ENCODE data around the gene NR4A1. TPM values are rescaled to one million over a fixed set of nuclear protein-coding genes. Genes with fewer than 3 reads are reported as not detected.

Gene NR4A1
- total and polyA plus RNA-seq, 5 donors from 2014 or later, result 0.22 to 143 (median 0.53) TPM

GRCh38 chr12:52032446-52032803 is 18.8 kb upstream of the NR4A1 start:
- Histone ChIP-seq H3K9me3 (ENCODE audit: control insufficient read depth in 2 of 2, low read length in 2 of 2) (no peaks in the 10 kb centered on the region), H3K27ac (ENCODE audit: insufficient read depth, low read length, poor library complexity, severe bottlenecking) (peak overlapping the region; percentile 86), H3K27me3 (ENCODE audit: control insufficient read depth, insufficient read depth, low read length) (no peaks in the 10 kb centered on the region), H3K36me3 (ENCODE audit: control insufficient read depth, insufficient read depth, low read length) (no peaks in the 10 kb centered on the region), H3K4me1 (ENCODE audit: control insufficient read depth, insufficient read depth, low read length, poor library complexity, severe bottlenecking) (peaks cover 30% of the 10 kb centered on the region), H3K4me3 (ENCODE audit: low read depth, low read length) (peak overlapping the region; percentile 63)
- no peak for ATAC-seq (ENCODE audit: low read depth in 2 of 2)
- no peaks in the 10 kb centered on the region for H3K36me3 Mint-ChIP-seq
- no peaks in the 10 kb centered on the region for H3K9me3 Mint-ChIP-seq
- peak overlapping the region; percentile 70 to 95 (median 87) for H3K4me3 Mint-ChIP-seq
- H3K4me1 Mint-ChIP-seq, result peaks cover 6 to 30% (median 19%) of the 10 kb centered on the region in 4 donors
- peaks cover 8% of the 10 kb centered on the region for H3K27me3 Mint-ChIP-seq
- peak overlapping the region; percentile 82 to 96 (median 90) for H3K27ac Mint-ChIP-seq
- no peak for DNase-seq

GRCh38 chr12:52032804-52033445 is 18.3 kb upstream of the NR4A1 start:
- H3K27me3 Mint-ChIP-seq, result peaks cover 8% of the 10 kb centered on the region
- peaks cover 35% of the 10 kb centered on the region for H3K4me1 ChIP-seq (ENCODE audit: control insufficient read depth, insufficient read depth, low read length, poor library complexity, severe bottlenecking)
- peak overlapping the region; percentile 63 for H3K4me3 ChIP-seq (ENCODE audit: low read depth, low read length)
- H3K36me3 ChIP-seq (ENCODE audit: control insufficient read depth, insufficient read depth, low read length), result no peaks in the 10 kb centered on the region
- peak overlapping the region; percentile 70 to 95 (median 87) for H3K4me3 Mint-ChIP-seq
- peak overlapping the region; percentile 82 to 96 (median 90) for H3K27ac Mint-ChIP-seq
- no peaks in the 10 kb centered on the region for H3K9me3 Mint-ChIP-seq
- no peaks in the 10 kb centered on the region for H3K9me3 ChIP-seq (ENCODE audit: control insufficient read depth in 2 of 2, low read length in 2 of 2)
- H3K27me3 ChIP-seq (ENCODE audit: control insufficient read depth, insufficient read depth, low read length), result no peaks in the 10 kb centered on the region
- ATAC-seq (ENCODE audit: low read depth in 2 of 2) (peak; percentile 85 to 90), DNase-seq (peak; percentile 83 to 90 (median 90))
- H3K4me1 Mint-ChIP-seq, result peaks cover 6 to 31% (median 19%) of the 10 kb centered on the region in 4 donors
- peak overlapping the region; percentile 86 for H3K27ac ChIP-seq (ENCODE audit: insufficient read depth, low read length, poor library complexity, severe bottlenecking)
- no peaks in the 10 kb centered on the region for H3K36me3 Mint-ChIP-seq

- peak overlapping the region; percentile 70 to 86 (median 82) for H3K4me3 Mint-ChIP-seq
Observed at GRCh38 chr12:52033446-52034140, 17.6 kb upstream of the NR4A1 start.

GRCh38 chr12:52035190-52035589 is 16.1 kb upstream of the NR4A1 start:
- H3K4me3 ChIP-seq (ENCODE audit: low read depth, low read length), result no peak overlapping the region
- H3K4me1 Mint-ChIP-seq, result peaks cover 6 to 43% (median 26%) of the 10 kb centered on the region in 4 donors
- H3K27me3 ChIP-seq (ENCODE audit: control insufficient read depth, insufficient read depth, low read length), result no peaks in the 10 kb centered on the region
- no peaks in the 10 kb centered on the region for H3K36me3 Mint-ChIP-seq
- H3K9me3 Mint-ChIP-seq, result peaks cover 0 to 2% (median 0%) of the 10 kb centered on the region in 7 donors
- H3K27ac ChIP-seq (ENCODE audit: insufficient read depth, low read length, poor library complexity, severe bottlenecking), result no peak overlapping the region
- peak overlapping the region in 1 of 3 donors; percentile 90 for H3K27ac Mint-ChIP-seq
- peaks cover 35% of the 10 kb centered on the region for H3K4me1 ChIP-seq (ENCODE audit: control insufficient read depth, insufficient read depth, low read length, poor library complexity, severe bottlenecking)
- DNase-seq (no peak), ATAC-seq (ENCODE audit: low read depth in 2 of 2) (no peak)
- peaks cover 8% of the 10 kb centered on the region for H3K27me3 Mint-ChIP-seq
- no peaks in the 10 kb centered on the region for H3K9me3 ChIP-seq (ENCODE audit: control insufficient read depth in 2 of 2, low read length in 2 of 2)
- peak overlapping the region in 2 of 4 donors; percentile 39 to 63 for H3K4me3 Mint-ChIP-seq
- H3K36me3 ChIP-seq (ENCODE audit: control insufficient read depth, insufficient read depth, low read length), result no peaks in the 10 kb centered on the region

More at GRCh38 chr12:52033446-52034140, 17.6 kb upstream of the NR4A1 start:
- Mint-ChIP-seq H3K4me1 (peaks cover 6 to 37% (median 23%) of the 10 kb centered on the region in 4 donors), H3K9me3 (peaks cover 0 to 2% (median 0%) of the 10 kb centered on the region in 7 donors), H3K36me3 (no peaks in the 10 kb centered on the region), H3K27ac (peak overlapping the region in 2 of 3 donors; percentile 90 to 92), H3K27me3 (peaks cover 8% of the 10 kb centered on the region)
- Histone ChIP-seq H3K4me1 (ENCODE audit: control insufficient read depth, insufficient read depth, low read length, poor library complexity, severe bottlenecking) (peaks cover 35% of the 10 kb centered on the region), H3K27me3 (ENCODE audit: control insufficient read depth, insufficient read depth, low read length) (no peaks in the 10 kb centered on the region), H3K27ac (ENCODE audit: insufficient read depth, low read length, poor library complexity, severe bottlenecking) (peak overlapping the region; percentile 86), H3K36me3 (ENCODE audit: control insufficient read depth, insufficient read depth, low read length) (no peaks in the 10 kb centered on the region), H3K4me3 (ENCODE audit: low read depth, low read length) (peak overlapping the region; percentile 61), H3K9me3 (ENCODE audit: control insufficient read depth in 2 of 2, low read length in 2 of 2) (no peaks in the 10 kb centered on the region)
- ATAC-seq (ENCODE audit: low read depth in 2 of 2) (no peak), DNase-seq (no peak)

GRCh38 chr12:52035926-52036325 is 15.3 kb upstream of the NR4A1 start:
- ATAC-seq (ENCODE audit: low read depth in 2 of 2) (no peak), DNase-seq (no peak)
- no peaks in the 10 kb centered on the region for H3K27me3 ChIP-seq (ENCODE audit: control insufficient read depth, insufficient read depth, low read length)
- peak overlapping the region; percentile 82 for H3K27ac ChIP-seq (ENCODE audit: insufficient read depth, low read length, poor library complexity, severe bottlenecking)
- no peak overlapping the region for H3K4me3 ChIP-seq (ENCODE audit: low read depth, low read length)
- peaks cover 35% of the 10 kb centered on the region for H3K4me1 ChIP-seq (ENCODE audit: control insufficient read depth, insufficient read depth, low read length, poor library complexity, severe bottlenecking)
- H3K36me3 Mint-ChIP-seq, result no peaks in the 10 kb centered on the region
- peaks cover 6 to 45% (median 27%) of the 10 kb centered on the region in 4 donors for H3K4me1 Mint-ChIP-seq
- peaks cover 8% of the 10 kb centered on the region for H3K27me3 Mint-ChIP-seq
- peak overlapping the region in 2 of 3 donors; percentile 54 to 89 for H3K27ac Mint-ChIP-seq
- H3K9me3 ChIP-seq (ENCODE audit: control insufficient read depth in 2 of 2, low read length in 2 of 2), result no peaks in the 10 kb centered on the region
- peaks cover 0 to 2% (median 0%) of the 10 kb centered on the region in 7 donors for H3K9me3 Mint-ChIP-seq
- no peaks in the 10 kb centered on the region for H3K36me3 ChIP-seq (ENCODE audit: control insufficient read depth, insufficient read depth, low read length)
- peak overlapping the region; percentile 39 to 84 (median 62) for H3K4me3 Mint-ChIP-seq

- H3K27ac ChIP-seq (ENCODE audit: insufficient read depth, low read length, poor library complexity, severe bottlenecking), result peak overlapping the region; percentile 82
- peaks cover 37% of the 10 kb centered on the region for H3K4me1 ChIP-seq (ENCODE audit: control insufficient read depth, insufficient read depth, low read length, poor library complexity, severe bottlenecking)
- no peaks in the 10 kb centered on the region for H3K9me3 ChIP-seq (ENCODE audit: control insufficient read depth in 2 of 2, low read length in 2 of 2)
- Mint-ChIP-seq H3K9me3 (peaks cover 0 to 2% (median 0%) of the 10 kb centered on the region in 7 donors), H3K4me1 (peaks cover 6 to 48% (median 29%) of the 10 kb centered on the region in 4 donors), H3K36me3 (no peaks in the 10 kb centered on the region), H3K4me3 (peak overlapping the region; percentile 39 to 84 (median 70)), H3K27ac (peak overlapping the region in 2 of 3 donors; percentile 56 to 89), H3K27me3 (peaks cover 8% of the 10 kb centered on the region)
- no peaks in the 10 kb centered on the region for H3K27me3 ChIP-seq (ENCODE audit: control insufficient read depth, insufficient read depth, low read length)
- peak; percentile 48 to 65 for ATAC-seq (ENCODE audit: low read depth in 2 of 2)
- H3K4me3 ChIP-seq (ENCODE audit: low read depth, low read length), result peak overlapping the region; percentile 52
- H3K36me3 ChIP-seq (ENCODE audit: control insufficient read depth, insufficient read depth, low read length), result no peaks in the 10 kb centered on the region
- peak; percentile 68 to 87 (median 87) for DNase-seq
Observed at GRCh38 chr12:52036587-52037171, 14.6 kb upstream of the NR4A1 start.

- Histone ChIP-seq H3K36me3 (ENCODE audit: control insufficient read depth, insufficient read depth, low read length) (no peaks in the 10 kb centered on the region), H3K9me3 (ENCODE audit: control insufficient read depth in 2 of 2, low read length in 2 of 2) (no peaks in the 10 kb centered on the region), H3K27me3 (ENCODE audit: control insufficient read depth, insufficient read depth, low read length) (no peaks in the 10 kb centered on the region), H3K27ac (ENCODE audit: insufficient read depth, low read length, poor library complexity, severe bottlenecking) (no peak overlapping the region), H3K4me3 (ENCODE audit: low read depth, low read length) (no peak overlapping the region), H3K4me1 (ENCODE audit: control insufficient read depth, insufficient read depth, low read length, poor library complexity, severe bottlenecking) (peaks cover 43% of the 10 kb centered on the region)
- Mint-ChIP-seq H3K27me3 (peaks cover 8% of the 10 kb centered on the region), H3K4me3 (peak overlapping the region in 1 of 4 donors; percentile 62), H3K4me1 (peaks cover 5 to 50% (median 33%) of the 10 kb centered on the region in 4 donors), H3K27ac (peak overlapping the region in 1 of 3 donors; percentile 76), H3K36me3 (no peaks in the 10 kb centered on the region), H3K9me3 (peaks cover 0 to 2% (median 0%) of the 10 kb centered on the region in 7 donors)
- DNase-seq (no peak), ATAC-seq (ENCODE audit: low read depth in 2 of 2) (no peak)
Observed at GRCh38 chr12:52037248-52037861, 13.9 kb upstream of the NR4A1 start.
